GM19099 (cell line): ENCODE measurements around the gene MRPS24.

ENCODE experiments used
- POLR2A ChIP-seq: IDR thresholded peaks from 3 replicates; pipeline ENCODE4 v1.6.1; 2011; ENCODE audit warnings: low read depth; ENCODE audit not compliant: insufficient read length; ENCODE audit errors: extremely low read depth

The MRPS24 gene

GRCh38 chr7:43880596-43880995 is 11.3 kb upstream of the MRPS24 start:
- no peak for TF ChIP-seq POLR2A

DNA sequence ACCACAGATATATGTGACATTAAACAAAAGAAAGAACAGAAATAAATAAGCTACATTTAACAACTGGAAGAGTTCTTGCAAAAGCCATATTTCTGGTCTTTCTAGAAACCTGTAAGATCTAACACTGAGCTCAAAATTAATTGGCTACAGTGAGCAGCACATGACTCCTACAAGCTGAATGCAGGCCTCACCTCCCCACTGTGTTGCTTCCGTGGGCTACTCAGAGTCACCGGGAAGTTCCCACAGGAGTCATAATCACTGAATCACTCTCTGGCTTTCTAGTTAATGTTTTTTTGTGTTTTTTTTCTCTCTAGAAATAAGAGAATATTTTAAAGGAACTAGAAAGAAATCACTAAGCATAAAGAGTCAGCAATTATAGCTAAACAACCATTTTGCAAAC is 10.2 kb upstream of the MRPS24 start:
- TF ChIP-seq POLR2A = no peak

DNA sequence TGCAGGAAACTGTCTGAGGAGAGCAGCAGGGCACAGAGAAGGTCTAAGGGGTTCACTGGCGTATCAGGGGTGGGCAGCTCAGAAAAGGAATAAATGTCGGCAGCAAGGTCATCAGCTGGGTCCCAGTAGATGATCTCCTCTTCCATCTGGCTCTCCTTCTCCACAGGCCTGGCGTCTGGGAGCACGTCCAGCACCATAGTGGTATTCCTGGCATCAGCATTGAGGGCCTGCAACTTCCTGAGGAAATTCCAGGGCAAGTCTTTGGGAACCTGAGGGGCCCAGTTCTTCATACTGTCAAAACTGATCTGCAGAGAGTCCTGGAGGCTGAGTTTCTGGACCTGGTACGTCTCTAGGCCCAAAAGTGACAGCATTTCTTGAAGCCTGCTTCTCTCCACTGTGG is 9.6 kb upstream of the MRPS24 start:
- TF ChIP-seq POLR2A = no peak

GRCh38 chr7:43877968-43878864 is 8.9 kb upstream of the MRPS24 start:
- no peak for TF ChIP-seq POLR2A

GRCh38 chr7:43876976-43877745 is 7.8 kb upstream of the MRPS24 start:
- TF ChIP-seq POLR2A = no peak

GRCh38 chr7:43876241-43876640 is 6.9 kb upstream of the MRPS24 start:
- TF ChIP-seq POLR2A = no peak

DNA sequence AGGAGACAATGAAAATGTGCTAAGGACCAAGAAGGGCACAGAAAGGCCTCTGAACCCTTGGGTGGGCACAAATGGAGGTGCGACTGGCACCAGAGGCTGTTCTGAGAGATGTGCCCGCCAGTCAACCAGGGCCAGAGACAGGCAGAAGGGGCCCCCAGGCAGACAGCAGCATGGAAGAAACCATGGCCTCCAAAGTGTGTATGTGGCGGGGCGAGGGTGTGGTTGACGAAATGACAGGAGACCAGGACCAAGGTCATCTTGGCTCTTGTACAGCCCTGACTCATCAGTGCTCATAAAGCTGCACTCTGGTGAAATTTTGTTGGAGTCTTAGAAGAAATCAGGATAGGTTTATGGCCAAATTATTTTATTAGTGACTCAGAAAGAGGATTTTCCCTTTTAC is 4.0 kb upstream of the MRPS24 start:
- no peak for TF ChIP-seq POLR2A

DNA sequence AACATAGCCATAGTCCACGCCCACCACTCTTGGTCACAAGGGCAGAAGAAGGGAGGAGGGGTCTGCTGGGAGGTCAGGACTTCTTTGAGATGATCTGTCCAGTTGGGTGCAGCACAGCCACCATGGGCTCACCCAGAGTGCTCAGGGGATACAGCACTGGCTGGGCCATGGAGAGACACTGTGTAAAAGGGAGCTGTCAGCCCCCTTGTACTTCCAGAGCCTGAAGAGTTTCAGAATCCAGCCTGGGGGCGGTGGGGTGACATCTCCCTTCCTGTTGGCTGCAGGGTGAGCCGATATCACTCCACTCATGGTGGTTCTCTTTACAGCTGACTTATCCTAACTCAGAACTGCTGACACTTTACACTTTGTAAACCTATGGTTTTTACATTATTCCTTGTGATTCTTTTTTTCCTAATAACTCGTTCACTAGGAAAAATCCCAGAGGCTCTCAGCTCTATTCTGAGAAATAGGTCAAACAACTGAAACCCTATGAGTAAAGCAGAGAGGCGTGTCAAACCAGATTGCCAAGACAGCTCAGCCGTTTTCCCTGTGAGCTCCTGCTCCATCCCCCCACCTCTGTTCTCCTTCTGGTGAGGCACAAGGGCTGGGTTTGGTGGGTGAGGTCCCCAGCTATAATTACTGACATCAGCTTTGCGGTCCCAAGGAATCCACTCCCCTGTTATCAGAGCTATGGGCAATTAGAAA is 3.2 kb upstream of the MRPS24 start:
- TF ChIP-seq POLR2A = no peak

- no peak for TF ChIP-seq POLR2A
Measured at GRCh38 chr7:43871064-43871463, 1.7 kb upstream of the MRPS24 start.

DNA sequence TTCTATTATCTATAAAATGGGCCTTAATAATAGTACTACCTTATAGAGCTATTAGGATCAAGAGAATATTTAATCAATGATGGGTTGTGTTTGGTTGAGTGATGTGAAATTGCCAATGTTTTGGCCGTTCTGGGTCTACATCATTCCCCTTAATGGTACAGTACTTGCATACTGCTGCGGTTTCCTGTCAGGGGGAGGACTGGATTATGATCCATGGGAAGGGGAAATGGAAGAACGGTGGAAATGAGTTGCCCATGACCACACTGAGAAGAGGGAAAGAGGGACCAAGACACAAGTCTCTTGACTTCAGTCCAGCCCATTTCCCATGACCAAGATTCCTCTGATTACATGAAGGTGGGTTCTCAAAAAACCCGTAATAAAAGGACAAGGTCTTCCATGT is 999 bp upstream of the MRPS24 start:
- no peak for TF ChIP-seq POLR2A

DNA sequence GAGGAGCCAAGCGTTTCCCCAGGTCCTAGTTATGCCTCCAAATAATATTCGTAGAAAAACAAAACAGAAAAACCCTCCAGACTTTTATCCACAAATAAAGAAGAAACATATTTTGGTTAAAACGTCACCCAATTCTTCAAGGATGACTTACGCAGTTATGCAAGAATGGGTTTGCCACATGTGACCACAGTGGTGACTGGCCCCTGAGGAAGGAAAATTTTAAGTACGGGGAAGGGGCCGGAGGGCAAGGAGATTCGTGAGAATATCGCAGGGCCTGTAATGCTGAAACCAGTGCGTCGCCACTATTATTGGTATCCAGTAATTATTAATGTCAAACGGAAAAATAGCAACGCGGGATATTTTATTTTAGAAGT is 537 bp upstream of the MRPS24 start:
- TF ChIP-seq POLR2A = no peak

DNA sequence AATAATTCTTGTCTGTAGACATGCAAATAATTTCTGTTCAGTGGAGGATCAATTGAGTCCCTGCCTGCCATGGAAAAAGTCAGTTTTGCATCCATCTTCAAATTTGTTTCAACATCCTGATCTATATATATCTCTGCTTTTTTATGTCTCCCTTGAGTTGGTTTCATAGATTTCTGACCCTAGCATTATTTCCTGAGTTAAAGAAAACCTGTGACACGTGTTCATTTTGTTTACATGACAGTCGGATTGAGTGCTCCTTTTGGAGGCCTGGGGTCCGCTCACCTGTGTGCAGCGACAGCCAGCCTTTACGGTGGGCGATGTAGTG is 674 bp downstream of the MRPS24 start:
- TF ChIP-seq POLR2A = no peak

DNA sequence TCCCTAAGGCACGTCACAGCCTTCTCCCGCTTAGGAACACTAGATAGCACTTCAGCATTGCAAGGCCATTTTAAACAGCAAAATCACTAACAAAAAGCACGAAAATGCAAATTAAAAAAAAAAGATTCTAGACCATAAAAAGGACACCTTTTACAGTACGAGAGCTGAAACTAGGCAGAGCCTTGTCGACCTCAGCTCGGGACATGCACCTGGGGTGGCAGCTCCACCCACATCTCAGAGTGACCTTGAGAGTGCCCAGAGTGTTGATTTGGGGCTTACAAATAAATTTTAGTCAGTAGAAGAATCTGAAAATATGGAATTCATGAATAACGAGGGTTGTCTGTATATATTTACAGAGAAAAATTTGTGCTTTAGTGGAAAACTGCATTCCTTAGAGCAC is 1.1 kb downstream of the MRPS24 start:
- no peak for TF ChIP-seq POLR2A

DNA sequence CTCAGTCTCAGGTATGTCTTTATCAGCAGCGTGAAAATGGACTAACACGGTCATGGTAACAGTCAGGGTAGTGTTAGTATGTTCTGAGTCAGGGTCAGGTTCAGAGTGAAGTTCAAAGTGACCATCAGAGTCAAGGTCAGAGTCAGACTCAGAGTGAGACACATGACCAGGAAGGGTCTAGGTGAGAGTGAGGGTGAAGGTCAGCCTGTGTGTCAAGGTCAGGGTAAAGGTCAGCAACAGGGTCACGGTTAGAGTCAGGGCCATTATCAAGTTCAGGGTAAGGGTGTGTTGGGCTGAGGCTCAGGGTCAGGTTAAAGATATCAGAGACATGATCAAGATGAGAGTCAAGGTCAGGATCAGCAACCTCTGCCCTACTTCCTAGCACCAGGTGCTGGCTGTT is 4.0 kb downstream of the MRPS24 start:
- TF ChIP-seq POLR2A = no peak

- no peak for TF ChIP-seq POLR2A
Measured at GRCh38 chr7:43864126-43864525, 5.2 kb downstream of the MRPS24 start.

DNA sequence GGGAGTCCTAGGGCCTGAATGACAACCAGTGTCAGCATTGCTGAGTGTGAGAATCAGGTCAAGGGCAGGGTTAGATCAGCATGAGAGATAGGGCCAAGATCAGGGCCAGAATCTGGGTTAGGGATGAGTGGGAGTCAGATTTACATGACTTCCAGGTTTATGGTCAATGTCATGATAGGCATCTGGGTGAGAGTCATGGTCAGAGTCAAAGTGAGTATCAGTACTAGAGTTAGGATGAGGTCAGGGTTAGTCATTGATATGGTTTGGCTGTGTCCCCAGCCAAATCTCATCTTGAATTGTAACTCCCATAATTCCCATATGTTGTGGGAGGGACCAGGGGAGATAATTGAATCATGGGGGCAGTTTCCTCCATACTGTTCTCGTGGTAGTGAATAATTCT is 12.3 kb downstream of the MRPS24 start:
- no peak for TF ChIP-seq POLR2A
